HL-60 (cell line): ENCODE results near the gene WIZ.

ENCODE experiments used
- DNase-seq, 2 experiments: peaks; one replicate each; pipeline ENCODE4 v3.0.0-alpha.2; 2010 to 2020; ENCODE audit warnings: low read depth in 1 of 2, low spot score in 1 of 2
- H3K27ac ChIP-seq: fragments of 250-450 bp; sonication (Bioruptor Pico); replicated peaks from 2 replicates; pipeline ENCODE4 v1.5.1; 2020; ENCODE audit warnings: mild to moderate bottlenecking, moderate library complexity
- H3K27me3 ChIP-seq: fragments of 250-450 bp; sonication (Bioruptor Pico); 2 replicates; pipeline ENCODE4 v1.5.1; 2021; ENCODE audit warnings: mild to moderate bottlenecking, moderate library complexity; ENCODE audit not compliant: insufficient read depth, poor library complexity, severe bottlenecking
- H3K4me3 ChIP-seq: replicated peaks from 2 replicates; pipeline ENCODE4 v1.5.1; 2011; ENCODE audit warnings: mild to moderate bottlenecking, control low read depth, low read length; ENCODE audit not compliant: insufficient read depth
- GABPA ChIP-seq: IDR thresholded peaks from 2 replicates; pipeline ENCODE4 v1.6.1; 2012; ENCODE audit warnings: low read depth
- POLR2AphosphoS5 ChIP-seq: IDR thresholded peaks from 2 replicates; pipeline ENCODE4 v1.6.1; 2012; ENCODE audit warnings: low read depth
- SPI1 ChIP-seq: IDR thresholded peaks from 2 replicates; pipeline ENCODE4 v1.6.1; 2012; ENCODE audit warnings: low read depth, mild to moderate bottlenecking, borderline replicate concordance
- TF ChIP-seq, protein P1 (sequence below): IDR thresholded peaks from one replicate; pipeline ENCODE4 v1.5.1; 2011; ENCODE audit warnings: low read length, control low read depth, inconsistent platforms; ENCODE audit not compliant: insufficient read depth
- TF ChIP-seq, protein P2 (sequence below): IDR thresholded peaks from 2 replicates; pipeline ENCODE4 v1.6.1; 2012; ENCODE audit warnings: low read depth; ENCODE audit not compliant: insufficient replicate concordance

WIZ gene

DNA sequence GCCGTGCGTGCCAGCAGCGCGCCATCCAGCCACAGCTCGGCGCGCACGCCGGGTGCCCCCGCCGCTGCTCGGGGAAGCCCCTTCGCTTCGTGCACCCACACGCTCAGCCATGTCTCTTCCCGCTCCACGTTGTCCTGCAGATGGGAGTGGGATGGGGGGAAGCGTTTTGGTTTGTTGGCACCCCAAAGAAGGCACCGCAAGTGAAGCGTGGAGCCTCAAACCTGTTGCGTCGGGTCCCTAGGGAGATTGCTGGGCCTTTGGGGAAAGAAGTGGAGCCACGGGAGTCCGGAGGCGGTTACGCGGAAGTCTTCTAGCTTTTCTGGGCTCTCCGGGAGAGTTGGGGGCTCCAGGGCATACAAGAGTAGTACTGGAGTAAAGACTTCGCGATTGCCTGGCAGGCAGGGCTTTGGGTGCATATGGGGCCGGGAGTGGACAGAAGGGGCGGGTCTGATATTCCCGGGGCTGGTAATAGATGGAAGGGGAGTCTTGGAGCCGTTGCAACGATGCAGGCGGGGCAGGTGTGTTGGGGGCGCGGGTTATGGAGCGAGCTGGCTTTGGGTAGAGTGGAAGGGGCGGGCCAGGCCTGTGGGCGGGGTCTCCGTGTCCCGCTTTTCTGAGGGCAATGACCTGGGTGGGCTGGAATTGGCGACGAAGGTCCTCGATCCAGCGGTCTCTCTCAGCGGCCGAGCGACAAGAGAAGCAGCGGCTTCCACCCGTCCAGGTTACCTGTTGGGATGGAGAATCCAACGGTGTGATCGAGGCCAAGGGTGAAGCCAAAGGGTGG lies 8.1 kb upstream of the WIZ start:
- no peak for TF ChIP-seq GABPA
- H3K27ac ChIP-seq: no peak overlapping the region
- H3K4me3 ChIP-seq: no peak overlapping the region
- no peaks in the 10 kb centered on the region for H3K27me3 ChIP-seq
- no peak for DNase-seq

DNA sequence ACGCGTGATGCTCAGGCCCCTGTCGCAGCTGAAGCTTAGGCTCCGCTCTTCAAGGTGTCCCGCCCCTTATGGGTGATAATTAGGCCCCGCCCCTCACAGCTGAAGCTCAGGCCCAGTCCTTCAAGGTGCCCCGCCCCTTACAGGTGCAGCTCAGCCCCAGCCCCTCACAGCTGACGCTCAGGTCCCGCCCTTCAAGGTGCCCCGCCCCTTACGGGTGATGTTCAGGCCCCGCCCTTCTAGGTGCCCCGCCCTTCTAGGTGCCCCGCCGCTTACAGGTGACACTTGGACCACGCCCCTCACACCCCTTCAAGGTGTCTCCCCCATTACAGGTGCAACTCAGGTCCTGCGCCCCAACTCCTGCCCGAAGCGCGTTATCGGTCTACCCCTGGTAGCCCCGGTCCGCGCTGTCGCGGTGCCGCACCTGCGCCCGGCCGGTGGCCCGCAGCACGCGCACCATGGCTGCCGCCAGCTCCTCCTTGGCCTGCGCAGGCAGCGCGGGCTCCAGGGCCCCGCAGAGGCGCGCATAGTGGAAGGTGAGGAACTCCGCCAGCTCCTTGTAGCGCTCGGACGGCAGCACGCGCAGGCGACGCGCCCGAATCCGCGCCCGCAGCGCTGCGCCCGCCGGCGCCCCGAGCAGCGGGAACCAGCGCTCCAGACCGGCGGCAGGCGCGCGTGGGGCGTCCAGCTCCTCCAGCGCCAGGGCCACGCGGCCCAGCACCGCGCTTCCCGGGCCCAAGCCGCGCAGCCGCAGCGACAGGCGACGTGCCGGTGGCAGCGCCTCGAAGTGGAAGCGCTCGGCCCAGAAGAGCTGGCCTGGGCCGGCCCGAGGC lies 7.3 kb upstream of the WIZ start:
- no peaks in the 10 kb centered on the region for H3K27me3 ChIP-seq
- no peak for TF ChIP-seq POLR2AphosphoS5
- TF ChIP-seq, protein P1, sequence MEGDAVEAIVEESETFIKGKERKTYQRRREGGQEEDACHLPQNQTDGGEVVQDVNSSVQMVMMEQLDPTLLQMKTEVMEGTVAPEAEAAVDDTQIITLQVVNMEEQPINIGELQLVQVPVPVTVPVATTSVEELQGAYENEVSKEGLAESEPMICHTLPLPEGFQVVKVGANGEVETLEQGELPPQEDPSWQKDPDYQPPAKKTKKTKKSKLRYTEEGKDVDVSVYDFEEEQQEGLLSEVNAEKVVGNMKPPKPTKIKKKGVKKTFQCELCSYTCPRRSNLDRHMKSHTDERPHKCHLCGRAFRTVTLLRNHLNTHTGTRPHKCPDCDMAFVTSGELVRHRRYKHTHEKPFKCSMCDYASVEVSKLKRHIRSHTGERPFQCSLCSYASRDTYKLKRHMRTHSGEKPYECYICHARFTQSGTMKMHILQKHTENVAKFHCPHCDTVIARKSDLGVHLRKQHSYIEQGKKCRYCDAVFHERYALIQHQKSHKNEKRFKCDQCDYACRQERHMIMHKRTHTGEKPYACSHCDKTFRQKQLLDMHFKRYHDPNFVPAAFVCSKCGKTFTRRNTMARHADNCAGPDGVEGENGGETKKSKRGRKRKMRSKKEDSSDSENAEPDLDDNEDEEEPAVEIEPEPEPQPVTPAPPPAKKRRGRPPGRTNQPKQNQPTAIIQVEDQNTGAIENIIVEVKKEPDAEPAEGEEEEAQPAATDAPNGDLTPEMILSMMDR: no peak
- TF ChIP-seq, protein P2, sequence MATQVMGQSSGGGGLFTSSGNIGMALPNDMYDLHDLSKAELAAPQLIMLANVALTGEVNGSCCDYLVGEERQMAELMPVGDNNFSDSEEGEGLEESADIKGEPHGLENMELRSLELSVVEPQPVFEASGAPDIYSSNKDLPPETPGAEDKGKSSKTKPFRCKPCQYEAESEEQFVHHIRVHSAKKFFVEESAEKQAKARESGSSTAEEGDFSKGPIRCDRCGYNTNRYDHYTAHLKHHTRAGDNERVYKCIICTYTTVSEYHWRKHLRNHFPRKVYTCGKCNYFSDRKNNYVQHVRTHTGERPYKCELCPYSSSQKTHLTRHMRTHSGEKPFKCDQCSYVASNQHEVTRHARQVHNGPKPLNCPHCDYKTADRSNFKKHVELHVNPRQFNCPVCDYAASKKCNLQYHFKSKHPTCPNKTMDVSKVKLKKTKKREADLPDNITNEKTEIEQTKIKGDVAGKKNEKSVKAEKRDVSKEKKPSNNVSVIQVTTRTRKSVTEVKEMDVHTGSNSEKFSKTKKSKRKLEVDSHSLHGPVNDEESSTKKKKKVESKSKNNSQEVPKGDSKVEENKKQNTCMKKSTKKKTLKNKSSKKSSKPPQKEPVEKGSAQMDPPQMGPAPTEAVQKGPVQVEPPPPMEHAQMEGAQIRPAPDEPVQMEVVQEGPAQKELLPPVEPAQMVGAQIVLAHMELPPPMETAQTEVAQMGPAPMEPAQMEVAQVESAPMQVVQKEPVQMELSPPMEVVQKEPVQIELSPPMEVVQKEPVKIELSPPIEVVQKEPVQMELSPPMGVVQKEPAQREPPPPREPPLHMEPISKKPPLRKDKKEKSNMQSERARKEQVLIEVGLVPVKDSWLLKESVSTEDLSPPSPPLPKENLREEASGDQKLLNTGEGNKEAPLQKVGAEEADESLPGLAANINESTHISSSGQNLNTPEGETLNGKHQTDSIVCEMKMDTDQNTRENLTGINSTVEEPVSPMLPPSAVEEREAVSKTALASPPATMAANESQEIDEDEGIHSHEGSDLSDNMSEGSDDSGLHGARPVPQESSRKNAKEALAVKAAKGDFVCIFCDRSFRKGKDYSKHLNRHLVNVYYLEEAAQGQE: no peak
- no peak for TF ChIP-seq SPI1
- DNase-seq: no peak
- H3K4me3 ChIP-seq: no peak overlapping the region
- H3K27ac ChIP-seq: no peak overlapping the region

- Histone ChIP-seq H3K4me3 (no peak overlapping the region), H3K27ac (no peak overlapping the region), H3K27me3 (no peaks in the 10 kb centered on the region)
- DNase-seq: no peak
- no peak for TF ChIP-seq GABPA
- TF ChIP-seq, protein P2: no peak
- TF ChIP-seq, protein P1: no peak
- TF ChIP-seq POLR2AphosphoS5: no peak
- TF ChIP-seq SPI1: no peak
Observed at GRCh38 chr19:15456441-15456840, 6.7 kb upstream of the WIZ start.

GRCh38 chr19:15455996-15456395 lies 6.2 kb upstream of the WIZ start:
- Histone ChIP-seq H3K27me3 (no peaks in the 10 kb centered on the region), H3K27ac (no peak overlapping the region), H3K4me3 (no peak overlapping the region)
- no peak for DNase-seq
- TF ChIP-seq POLR2AphosphoS5: no peak
- TF ChIP-seq, protein P1: no peak
- TF ChIP-seq, protein P2: no peak
- no peak for TF ChIP-seq GABPA
- TF ChIP-seq SPI1: no peak
